Mesothelial cell of epicardium (in vitro differentiated cells): Measurements from ENCODE around the gene NFIB. TPM values are rescaled to one million over a fixed set of nuclear protein-coding genes. Genes with fewer than 3 reads are reported as not detected.
A peak's percentile ranks its signal among the peaks of the same experiment; 100 is the strongest.

ENCODE experiments used
- DNase-seq, 2 experiments: peaks; one replicate each; pipeline ENCODE4 v3.0.0; 2021; ENCODE audit warnings: low spot score in 2 of 2; ENCODE audit not compliant: unreplicated experiment in 2 of 2
- H3K27ac Mint-ChIP-seq: 2 replicates; pipeline ENCODE4 v1.8.0; 2021; ENCODE audit warnings: mixed read lengths
- H3K27me3 Mint-ChIP-seq: 2 replicates; pipeline ENCODE4 v1.8.0; 2021; ENCODE audit warnings: low read depth, mixed read lengths
- H3K36me3 Mint-ChIP-seq: 2 replicates; pipeline ENCODE4 v1.8.0; 2021; ENCODE audit warnings: mixed read lengths
- H3K4me1 Mint-ChIP-seq: 2 replicates; pipeline ENCODE4 v1.8.0; 2021; ENCODE audit warnings: mixed read lengths
- H3K4me3 Mint-ChIP-seq: 2 replicates; pipeline ENCODE4 v1.8.0; 2021; ENCODE audit warnings: mild to moderate bottlenecking, moderate library complexity, mixed read lengths
- H3K9me3 Mint-ChIP-seq: 2 replicates; pipeline ENCODE4 v1.8.0; 2021; ENCODE audit warnings: mixed read lengths
- CTCF ChIP-seq: fragments of 200-600 bp; sonication (generic); IDR thresholded peaks from one replicate; pipeline ENCODE4 v1.5.0; 2021; ENCODE audit warnings: antibody characterized with exemption; ENCODE audit not compliant: unreplicated experiment
- total RNA-seq: library from RNA; stranded (reverse); gene quantifications from 3 replicates; pipeline ENCODE4 v1.2.1, GENCODE V29; 2021

Gene NFIB
- total RNA-seq, 1 donor from 2014 or later, result 230 TPM

- H3K4me1 Mint-ChIP-seq, result peaks cover 88% of the 10 kb centered on the region
- H3K27ac Mint-ChIP-seq, result no peak overlapping the region
- no peak overlapping the region for H3K4me3 Mint-ChIP-seq
- no peaks in the 10 kb centered on the region for H3K9me3 Mint-ChIP-seq
- no peak for DNase-seq
- H3K27me3 Mint-ChIP-seq, result peaks cover 22% of the 10 kb centered on the region
- peaks cover 5% of the 10 kb centered on the region for H3K36me3 Mint-ChIP-seq
- no peak for TF ChIP-seq CTCF
Observed at GRCh38 chr9:14354201-14354600, 40.3 kb upstream of the NFIB start.

GRCh38 chr9:14353222-14354056 lies 39.5 kb upstream of the NFIB start:
- peak; percentile 92 for TF ChIP-seq CTCF
- peak; percentile 89 to 98 for DNase-seq
- no peaks in the 10 kb centered on the region for H3K36me3 Mint-ChIP-seq
- peaks cover 28% of the 10 kb centered on the region for H3K27me3 Mint-ChIP-seq
- H3K27ac Mint-ChIP-seq, result peak overlapping the region; percentile 73
- H3K4me3 Mint-ChIP-seq, result peak overlapping the region; percentile 52
- H3K4me1 Mint-ChIP-seq, result peaks cover 89% of the 10 kb centered on the region
- no peaks in the 10 kb centered on the region for H3K9me3 Mint-ChIP-seq

GRCh38 chr9:14352503-14352902 lies 38.6 kb upstream of the NFIB start:
- no peaks in the 10 kb centered on the region for H3K36me3 Mint-ChIP-seq
- peaks cover 33% of the 10 kb centered on the region for H3K27me3 Mint-ChIP-seq
- H3K4me3 Mint-ChIP-seq, result no peak overlapping the region
- DNase-seq, result no peak
- peaks cover 90% of the 10 kb centered on the region for H3K4me1 Mint-ChIP-seq
- peak overlapping the region; percentile 73 for H3K27ac Mint-ChIP-seq
- H3K9me3 Mint-ChIP-seq, result no peaks in the 10 kb centered on the region
- TF ChIP-seq CTCF, result no peak

- Mint-ChIP-seq H3K27me3 (peaks cover 33% of the 10 kb centered on the region), H3K4me1 (peaks cover 86% of the 10 kb centered on the region), H3K4me3 (no peak overlapping the region), H3K27ac (peak overlapping the region; percentile 61), H3K9me3 (no peaks in the 10 kb centered on the region), H3K36me3 (no peaks in the 10 kb centered on the region)
- DNase-seq, result no peak
- TF ChIP-seq CTCF, result no peak
Observed at GRCh38 chr9:14351221-14351836, 37.4 kb upstream of the NFIB start.

GRCh38 chr9:14350754-14351153 lies 36.8 kb upstream of the NFIB start:
- no peak for DNase-seq
- TF ChIP-seq CTCF, result no peak
- Mint-ChIP-seq H3K4me3 (peak overlapping the region; percentile 18), H3K27ac (peak overlapping the region; percentile 61), H3K36me3 (no peaks in the 10 kb centered on the region), H3K9me3 (no peaks in the 10 kb centered on the region), H3K27me3 (peaks cover 33% of the 10 kb centered on the region), H3K4me1 (peaks cover 86% of the 10 kb centered on the region)
